Stimulated activated CD4-positive, alpha-beta T cell treated with anti-CD3 and anti-CD28 coated beads, Interleukin-1b, Interleukin-23, amount 100 ng/mL, for 24 hours (primary cell): ENCODE data around the gene POLR2H.

Source experiments
- DNase-seq, 4 experiments: peaks; one replicate each; pipeline ENCODE4 v3.0.0-alpha.2; 2020; ENCODE audit warnings: low read depth in 4 of 4, low spot score in 1 of 4

POLR2H gene

GRCh38 chr3:184386047-184386806 lies 24.7 kb downstream of the POLR2H start:
- no peak for DNase-seq

DNA sequence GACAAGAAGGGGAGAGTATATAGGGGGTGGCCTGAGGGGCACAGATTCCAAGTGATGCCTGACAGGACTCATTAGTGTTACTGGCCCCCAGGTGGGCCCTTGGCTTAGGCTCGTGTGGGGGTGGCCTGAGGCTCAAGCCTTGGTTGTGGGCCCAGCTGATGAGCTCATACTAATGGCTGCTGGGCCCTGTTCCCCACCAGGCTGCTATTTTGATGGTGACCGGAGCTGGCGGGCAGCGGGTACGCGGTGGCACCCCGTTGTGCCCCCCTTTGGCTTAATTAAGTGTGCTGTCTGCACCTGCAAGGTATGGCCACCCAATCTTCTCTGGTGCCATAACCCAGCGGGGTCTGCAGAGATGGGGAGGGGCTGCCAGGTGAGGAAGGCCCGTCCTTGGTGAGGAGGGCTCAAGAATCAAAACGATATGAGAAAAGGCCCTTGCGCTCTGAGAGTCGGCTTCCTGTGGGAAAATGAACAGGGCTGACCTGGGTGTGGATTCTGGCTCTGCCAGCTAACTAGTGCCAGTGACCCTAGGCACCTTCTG lies 25.7 kb downstream of the POLR2H start:
- DNase-seq: no peak

DNA sequence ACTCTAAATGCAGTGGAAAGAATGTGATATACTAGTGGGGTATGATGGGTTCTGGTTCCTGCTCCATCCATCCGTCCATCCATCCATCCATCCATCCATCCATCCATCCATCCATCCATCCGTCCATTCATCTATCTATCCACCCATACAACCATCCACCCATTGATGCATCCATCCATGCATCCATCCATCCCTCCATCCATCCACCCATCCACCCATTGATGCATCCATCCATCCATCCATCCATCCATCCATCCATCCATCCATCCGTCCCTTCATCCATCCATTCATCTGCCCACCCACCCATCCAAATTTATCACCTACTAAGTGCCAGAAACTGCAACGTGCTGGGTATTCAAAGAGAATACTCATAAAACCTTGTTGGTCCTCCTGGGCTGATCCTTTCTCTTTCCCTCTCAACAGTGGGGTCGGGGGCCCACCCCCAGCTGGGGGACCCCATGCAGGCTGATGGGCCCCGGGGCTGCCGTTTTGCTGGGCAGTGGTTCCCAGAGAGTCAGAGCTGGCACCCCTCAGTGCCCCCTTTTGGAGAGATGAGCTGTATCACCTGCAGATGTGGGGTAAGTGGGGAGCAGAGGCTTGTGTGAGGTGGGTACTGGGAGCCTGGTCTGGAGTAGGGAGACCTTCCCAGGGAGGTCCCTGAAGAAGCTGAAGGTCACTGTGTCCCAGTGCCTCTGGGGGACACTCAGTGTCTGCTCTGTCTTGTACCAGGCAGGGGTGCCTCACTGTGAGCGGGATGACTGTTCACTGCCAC lies 26.8 kb downstream of the POLR2H start:
- DNase-seq: no peak

DNA sequence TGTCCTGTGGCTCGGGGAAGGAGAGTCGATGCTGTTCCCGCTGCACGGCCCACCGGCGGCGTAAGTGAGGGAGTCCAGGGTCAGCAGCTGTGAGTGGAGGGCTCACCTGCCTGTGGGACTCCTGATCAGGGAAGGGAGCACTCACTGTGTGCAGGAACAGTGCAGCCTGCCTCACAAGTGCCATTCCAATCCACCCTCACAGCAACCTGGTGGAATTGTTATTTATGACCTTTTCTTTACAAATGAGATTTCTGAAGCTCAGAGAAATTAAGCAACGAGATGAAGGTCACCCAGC lies 27.4 kb downstream of the POLR2H start:
- DNase-seq: no peak

GRCh38 chr3:184389384-184389783 lies 27.9 kb downstream of the POLR2H start:
- DNase-seq: no peak

- no peak for DNase-seq
Measured at GRCh38 chr3:184389935-184390528, 28.5 kb downstream of the POLR2H start.

GRCh38 chr3:184391266-184391665 lies 29.8 kb downstream of the POLR2H start:
- DNase-seq: no peak

DNA sequence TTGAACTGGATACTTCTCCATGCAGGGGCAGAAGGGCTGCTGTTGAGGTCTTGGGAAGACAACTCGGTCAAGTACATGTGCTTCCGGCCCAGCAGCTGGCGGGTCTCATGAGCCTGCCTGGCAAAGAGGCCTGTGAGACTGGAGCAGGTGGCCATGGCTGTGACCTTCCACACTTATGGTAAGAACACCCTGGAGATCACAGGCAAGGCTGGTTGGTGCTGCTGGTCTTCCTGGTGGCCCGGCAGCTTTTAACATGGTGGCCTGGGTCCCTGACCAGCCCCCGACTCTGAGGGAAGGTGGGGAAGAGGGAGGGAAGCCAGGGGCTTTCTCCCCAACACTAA lies 33.8 kb downstream of the POLR2H start:
- no peak for DNase-seq

- no peak for DNase-seq
Measured at GRCh38 chr3:184399410-184399809, 37.9 kb downstream of the POLR2H start.

GRCh38 chr3:184405075-184406030 lies 43.8 kb downstream of the POLR2H start:
- no peak for DNase-seq

DNA sequence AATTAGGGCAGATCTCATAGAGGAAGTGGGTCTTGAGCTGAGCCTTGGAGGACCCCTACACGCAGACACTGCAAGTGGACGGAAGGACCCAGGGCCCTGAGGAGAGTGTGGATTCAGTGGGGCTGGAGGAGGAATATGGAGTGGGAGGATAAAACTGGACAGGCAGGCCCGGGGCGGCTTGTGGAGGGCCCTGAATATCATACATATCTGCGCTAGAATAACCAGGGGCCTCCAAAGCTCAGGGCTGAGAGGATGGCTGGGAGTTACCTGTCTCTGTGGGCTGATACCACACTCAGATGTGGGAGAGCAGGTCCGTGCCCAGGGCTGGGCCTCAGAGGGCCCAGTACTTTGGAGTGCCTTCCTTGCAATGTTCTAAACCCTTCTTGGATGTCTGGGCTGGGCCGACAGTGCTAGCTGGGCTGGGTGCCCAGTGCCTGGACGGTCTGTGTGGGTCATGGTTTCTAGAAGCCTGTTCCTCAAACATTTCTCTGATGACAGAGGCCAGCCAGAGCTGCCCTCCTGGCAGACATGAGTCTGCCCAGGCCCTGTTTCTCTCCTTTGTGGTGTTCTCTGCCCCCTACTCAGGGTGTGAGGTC lies 47.9 kb downstream of the POLR2H start:
- DNase-seq: no peak

DNA sequence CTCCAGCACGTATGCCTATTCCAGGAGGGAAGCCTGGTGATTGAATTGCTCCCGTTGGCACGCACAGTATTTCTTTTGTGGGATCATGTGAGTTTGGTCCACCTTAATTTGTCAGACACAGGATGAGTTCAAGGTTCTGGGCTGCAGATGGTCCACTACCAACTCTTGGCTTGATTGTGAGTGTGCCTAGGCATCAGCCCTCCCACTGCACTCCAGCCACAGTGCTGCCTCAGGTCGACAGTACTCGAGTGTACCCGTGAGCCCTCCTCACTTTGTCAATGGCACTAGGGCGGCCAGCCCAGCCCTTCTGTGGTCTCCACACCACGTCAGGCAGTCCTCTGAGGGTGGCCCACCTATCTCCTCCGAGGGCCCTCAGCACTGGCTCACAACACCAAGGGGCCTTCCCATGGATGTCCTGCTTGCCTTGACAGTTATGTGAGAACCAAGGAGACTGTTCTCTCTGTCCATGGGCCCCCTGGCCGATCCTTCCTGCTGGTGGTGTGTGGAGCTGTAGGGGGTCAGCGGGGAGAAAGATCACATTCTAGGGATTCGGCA lies 48.5 kb downstream of the POLR2H start:
- DNase-seq: no peak

- no peak for DNase-seq
Measured at GRCh38 chr3:184414418-184415202, 53.1 kb downstream of the POLR2H start.

- DNase-seq: no peak
Measured at GRCh38 chr3:184415203-184415490, 53.6 kb downstream of the POLR2H start.

- DNase-seq: peak; percentile 19 to 61 (median 52)
Measured at GRCh38 chr3:184417619-184418327, 56.3 kb downstream of the POLR2H start.
